ENCODE results near the gene KLF3.
A peak's percentile ranks its signal among the peaks of the same experiment; 100 is the strongest.
"Not testable (repeated sequence)": the region's sequence is repeated elsewhere in the genome, so short reads cannot be mapped to it uniquely, and the experiment has no call there.

The KLF3 gene

DNA sequence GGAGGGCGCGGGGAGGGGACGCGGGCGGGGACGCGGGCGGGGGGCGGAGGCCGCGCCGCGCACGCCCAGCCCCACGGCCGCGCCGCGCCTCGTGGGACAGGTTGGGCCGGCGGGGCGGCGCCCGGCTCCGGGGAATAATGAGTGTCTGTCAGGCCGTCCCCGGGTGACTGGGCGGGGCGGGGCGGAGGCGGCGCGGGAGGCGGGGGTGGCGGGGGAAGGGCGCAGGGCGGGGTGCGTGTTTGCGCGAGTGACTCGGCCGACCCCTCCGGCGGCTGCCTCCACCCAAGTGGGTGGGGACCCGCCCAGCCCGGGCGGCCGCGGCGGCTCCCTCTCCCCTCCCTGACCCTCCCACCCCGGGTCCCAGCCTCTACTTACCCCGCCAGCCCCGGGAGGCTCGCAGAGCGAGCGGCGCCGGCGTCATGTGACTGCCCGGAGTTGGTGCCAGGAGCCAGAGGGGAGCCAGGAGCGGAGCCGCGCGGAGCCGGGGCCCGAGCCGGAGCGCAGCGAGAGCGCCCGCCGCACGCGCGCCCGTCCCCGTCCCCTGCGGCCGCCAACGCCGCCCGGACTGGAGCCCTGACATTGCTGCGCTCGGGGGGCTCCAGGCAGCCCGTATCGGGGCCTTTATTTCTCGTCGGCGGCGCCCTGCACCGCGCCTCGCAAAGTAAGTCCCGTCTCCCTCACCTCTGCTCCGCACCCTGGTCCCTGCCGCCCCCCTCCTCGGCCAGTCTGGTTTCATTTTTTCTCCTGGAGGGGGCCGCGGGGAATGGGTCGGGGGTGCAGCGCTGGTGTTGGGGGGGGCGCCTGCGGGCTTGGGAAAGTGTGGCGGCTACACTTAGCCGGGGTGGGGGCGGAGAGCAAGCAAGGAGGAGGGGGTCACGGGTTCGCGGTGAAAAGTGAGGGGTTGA, at the start of gene KLF3:
TSS of gene KLF3 (plus strand) at position 399 of the 905 bp plus-strand sequence. CDS start 16,427 bp downstream, outside the sequence.
- peak; percentile 97 for DNase-seq

DNA sequence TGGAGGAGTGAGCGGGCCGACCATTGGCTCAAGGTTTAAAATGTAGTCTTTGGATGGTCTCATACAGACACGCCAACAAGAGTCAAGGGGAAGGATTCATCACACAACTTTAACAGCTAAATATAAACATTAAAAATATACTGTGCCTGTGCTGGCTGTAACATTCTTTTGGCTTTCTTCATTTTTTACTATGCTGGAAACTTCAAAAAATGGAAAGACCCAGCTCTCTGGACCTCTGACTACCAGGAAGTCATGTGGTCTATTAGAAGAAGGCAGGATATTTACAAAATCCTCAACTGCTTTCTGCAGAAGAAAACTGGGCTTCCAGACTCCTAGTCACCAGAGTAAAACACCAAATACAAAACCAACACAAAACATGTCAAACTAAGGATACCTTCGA, 49.8 kb upstream of the KLF3 start:
- DNase-seq: no peak

DNA sequence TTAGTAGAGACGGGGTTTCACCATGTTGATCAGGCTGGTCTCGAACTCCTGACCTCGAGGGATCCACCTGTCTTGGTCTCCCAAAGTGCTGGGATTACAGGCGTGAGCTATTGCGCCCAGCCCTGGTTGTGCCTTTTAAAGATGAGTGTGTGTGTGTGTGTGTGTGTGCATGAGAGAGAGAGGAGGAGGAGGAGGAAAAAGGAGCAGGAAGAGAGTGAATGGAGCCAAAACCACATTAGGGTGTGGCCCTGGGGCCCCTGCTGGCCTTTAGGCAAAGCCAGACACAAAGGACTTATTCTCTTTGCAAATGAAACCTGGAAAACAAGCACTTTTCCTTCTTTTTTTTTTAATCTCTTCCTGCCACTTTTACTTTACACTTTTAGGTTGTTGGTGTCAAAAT, 48.2 kb upstream of the KLF3 start:
- no peak for DNase-seq

DNA sequence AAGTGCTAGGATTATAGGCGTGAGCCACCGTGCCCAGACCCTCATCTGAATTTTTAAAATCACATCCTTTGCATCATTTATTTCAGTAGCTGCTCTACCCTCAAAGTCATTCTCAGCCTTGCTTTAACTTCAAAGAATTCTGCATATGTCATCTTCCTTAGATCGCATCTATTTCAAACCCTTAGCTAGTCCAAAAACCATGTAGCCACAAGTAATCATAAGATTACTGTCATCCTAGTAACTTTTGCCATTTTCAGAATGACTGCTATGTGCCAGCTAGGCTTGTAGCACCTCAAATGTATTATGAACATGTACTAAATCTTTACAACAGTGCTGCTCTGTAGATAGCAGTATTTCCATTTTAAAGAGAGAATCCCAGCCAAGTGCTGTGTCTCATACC, 45.5 kb upstream of the KLF3 start:
- no peak for DNase-seq

DNA sequence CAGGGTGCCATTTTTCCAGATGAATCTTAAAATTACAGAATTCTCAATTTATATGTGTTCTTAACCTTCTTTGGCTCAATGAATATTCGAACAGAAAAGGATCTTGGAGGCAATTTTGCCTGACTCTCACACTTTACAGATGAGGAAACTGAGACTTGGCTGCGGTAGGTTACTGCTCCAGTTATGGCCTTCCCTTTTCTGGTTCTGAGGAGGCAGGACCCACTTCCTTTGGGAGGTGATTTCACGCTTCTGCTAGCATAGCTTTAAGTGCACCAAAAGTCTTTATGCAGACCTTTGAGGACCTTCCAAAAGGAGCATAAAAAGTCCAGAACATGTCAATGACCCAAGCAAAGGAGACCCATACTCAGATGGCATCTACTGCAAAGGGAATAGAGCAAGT, 44.7 kb upstream of the KLF3 start:
- no peak for DNase-seq

DNA sequence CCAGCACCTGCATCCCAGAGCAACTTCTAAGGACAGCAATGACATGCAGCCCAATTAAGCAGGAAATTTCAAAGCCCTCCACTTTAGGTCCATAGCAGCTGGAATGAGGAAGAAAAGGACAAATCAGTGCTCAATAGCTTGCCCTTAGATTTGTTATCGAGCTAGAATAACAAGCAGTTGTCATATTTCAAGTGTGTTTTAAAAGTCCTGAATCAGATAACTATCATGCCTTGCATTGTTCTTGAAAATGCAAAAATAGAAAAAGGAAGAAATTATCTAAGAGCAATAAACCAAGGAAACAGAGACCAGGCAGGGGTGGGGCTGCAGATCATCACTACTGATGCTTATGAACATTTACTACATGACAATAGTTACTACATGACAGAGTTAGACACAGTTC, 43.9 kb upstream of the KLF3 start:
- DNase-seq: no peak

DNA sequence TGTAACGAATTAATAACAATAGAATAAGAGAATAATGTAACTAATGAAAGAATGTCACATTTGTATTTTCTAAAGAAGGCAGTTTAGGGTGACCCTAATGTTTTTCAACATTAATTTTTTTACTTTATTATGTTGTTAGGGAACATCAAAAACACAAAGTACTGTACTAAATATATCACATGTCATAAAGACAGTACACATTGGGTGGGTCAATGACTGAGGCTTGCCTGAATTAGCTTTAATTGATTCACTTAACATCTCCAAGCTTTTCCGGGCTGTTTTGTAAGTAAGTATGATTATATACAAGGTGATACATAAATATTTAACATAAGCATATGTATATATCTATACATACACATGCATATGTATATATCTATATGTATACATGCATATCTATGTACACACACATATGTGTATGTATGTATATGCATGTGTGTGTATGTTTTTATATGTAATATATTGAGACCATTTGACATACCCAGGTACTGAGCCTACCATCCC, 43.4 kb upstream of the KLF3 start:
- DNase-seq: no peak

DNA sequence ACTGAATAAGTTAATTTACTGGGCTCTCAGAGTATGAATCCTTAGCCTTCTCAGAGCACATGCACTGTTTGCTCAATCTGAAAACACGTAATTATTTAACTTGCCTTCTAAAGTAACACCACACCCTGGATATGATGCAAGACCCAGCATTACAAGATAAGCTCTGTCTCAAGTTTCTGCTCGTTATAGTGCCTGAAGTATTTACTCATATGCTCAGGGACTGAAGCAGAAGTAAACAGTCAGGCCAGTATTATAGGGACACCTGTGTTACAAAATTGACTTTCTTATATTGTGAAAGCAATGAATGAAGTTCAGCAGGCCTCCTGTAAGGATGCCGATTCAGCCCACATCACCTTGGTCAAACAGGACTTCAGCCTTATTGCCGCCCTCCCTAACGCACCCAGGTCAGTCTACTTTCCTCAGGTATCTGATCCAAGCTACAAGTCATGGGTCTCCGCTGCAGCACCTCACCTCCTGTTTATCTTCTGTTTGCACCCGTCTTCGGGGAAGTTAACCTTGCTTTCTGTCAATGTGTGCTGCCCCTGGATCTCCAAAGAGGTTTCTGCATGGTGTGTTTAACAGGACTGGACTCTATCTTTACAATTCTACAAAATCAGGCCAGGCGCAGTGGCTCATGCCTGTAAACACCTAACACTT, 42.8 kb upstream of the KLF3 start:
- no peak for DNase-seq

DNA sequence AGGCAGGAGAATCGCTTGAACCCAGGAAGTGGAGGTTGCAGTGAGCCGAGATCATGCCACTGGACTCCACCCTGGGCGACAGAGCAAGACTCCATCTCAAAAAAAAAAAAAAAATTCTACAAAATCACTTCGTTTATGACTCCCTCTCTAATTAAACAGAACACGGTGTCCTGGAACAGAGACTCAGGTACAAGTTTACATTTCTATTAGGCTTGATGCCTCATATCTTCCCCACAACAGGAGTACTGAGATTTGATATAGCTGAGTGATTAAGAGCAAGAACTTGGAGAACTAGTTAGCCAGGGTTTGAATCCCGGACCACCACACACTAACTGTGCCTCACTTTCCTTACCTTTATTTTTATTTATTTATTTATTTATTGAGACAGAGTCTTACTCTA, 42.2 kb upstream of the KLF3 start:
- DNase-seq: no peak

DNA sequence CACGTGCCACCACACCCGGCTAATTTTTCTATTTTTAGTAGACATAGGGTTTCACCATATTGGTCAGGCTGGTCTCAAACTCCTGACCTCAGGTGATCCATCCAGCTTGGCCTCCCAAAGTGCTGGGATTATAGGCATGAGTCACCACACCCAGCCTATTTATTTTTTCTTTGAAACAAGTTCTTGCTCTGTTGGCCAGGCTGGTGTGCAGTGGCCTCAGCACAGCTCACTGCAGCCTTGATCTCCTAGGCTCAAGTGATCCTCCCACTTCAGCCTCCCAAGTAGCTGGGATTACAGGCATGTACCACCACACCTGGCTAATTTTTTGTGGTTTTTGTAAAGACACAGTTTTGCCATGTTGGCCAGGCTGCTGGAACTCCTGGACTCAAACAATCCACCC, 41.7 kb upstream of the KLF3 start:
- not testable (repeated sequence) for DNase-seq

DNA sequence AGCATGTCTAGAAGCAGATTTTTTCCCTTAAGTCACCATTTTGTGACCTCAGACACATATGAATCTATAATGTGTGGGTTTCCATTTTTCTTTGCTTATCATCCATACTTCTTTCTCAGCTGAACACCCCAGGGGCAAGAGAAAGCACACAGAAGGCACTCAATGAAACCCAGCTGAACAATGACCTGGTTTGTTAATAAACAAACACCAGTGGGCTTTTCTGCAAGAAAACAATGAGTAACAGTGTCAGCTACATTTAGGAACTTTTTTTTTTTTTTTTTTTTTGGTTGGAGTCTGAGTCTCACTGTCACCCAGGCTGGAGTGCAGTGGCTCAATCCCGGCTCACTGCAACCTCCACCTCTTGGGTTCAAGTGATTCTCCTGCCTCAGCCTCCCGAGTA, 40.7 kb upstream of the KLF3 start:
- DNase-seq: no peak

DNA sequence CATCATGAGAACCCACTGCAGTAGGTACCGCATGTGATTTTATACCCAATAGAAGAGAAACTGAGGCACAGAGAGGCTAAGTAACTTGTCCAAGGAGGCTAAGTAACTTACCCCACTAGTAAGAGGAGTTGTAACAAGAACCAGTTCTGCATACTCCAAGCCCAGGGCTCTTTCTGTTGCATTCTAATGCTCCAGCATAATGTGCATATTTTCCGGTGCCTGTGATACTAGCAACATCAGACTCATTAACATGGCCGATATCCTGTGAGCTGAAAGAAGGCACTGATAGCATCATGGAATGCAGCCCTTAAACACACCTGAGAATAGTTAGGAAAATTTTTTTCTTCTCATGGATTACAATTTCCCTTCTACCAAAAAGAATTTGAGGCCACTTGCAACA, 39.7 kb upstream of the KLF3 start:
- DNase-seq: no peak

DNA sequence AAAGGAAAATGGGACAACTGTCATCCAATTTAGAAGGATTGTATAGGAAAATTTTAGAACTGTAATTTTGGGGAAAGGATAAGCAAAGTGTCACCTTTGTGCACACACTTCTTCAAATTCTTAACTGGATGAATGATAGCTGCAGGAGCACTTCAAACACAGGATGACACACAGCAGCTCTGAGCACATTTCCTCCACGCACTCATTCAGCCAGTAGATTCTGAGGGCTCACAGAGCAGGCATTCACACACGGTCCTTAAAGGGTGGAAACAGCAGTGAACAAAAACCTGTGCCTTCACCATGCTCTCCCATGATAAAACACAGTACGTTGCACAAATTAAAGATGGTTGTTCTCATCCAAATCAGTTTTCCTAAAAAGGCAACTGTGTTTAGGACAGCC, 38.5 kb upstream of the KLF3 start:
- no peak for DNase-seq

DNA sequence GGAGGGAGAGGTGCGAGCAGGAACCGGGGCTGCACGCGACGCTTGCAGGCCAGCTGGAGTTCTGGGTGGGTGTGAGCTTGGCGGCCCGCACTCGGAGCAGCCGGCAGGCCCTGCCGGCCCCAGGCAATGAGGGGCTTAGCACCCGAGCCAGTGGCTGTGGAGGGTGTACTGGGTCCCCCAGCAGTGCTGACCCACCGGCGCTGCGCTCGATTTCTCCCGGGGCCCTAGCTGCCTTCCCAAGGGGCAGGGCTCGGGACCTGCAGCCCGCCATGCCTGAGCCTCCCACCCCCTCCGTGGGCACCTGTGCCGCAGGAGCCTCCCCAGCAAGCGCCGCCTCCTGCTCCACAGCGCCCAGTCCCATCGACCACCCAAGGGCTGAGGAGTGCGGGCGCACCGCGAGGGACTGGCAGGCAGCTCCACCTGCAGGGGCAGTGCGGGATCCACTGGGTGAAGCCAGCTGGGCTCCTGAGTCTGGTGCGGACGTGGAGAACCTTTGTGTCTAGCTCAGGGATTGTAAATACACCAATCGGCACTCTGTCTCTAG, 37.0 kb upstream of the KLF3 start:
- DNase-seq: not testable (repeated sequence)

DNA sequence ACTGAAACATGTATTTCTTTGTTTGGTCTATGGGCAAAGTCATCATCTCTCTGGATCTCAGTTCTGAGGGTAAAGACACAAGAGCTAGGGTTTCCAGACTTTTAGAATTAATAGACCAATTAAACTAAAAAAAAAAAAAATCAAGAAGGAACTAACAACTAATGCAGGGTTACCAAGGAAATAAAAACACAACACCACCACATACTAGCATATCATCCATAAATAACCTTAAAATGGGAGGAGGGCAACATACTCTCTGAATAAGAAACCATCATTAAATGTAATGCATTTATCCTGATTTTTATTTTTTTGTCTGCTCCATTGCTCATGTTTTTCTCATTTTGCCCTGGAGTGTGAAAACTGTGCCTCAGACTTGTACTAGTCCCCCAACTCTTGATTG, 33.5 kb upstream of the KLF3 start:
- DNase-seq: no peak

DNA sequence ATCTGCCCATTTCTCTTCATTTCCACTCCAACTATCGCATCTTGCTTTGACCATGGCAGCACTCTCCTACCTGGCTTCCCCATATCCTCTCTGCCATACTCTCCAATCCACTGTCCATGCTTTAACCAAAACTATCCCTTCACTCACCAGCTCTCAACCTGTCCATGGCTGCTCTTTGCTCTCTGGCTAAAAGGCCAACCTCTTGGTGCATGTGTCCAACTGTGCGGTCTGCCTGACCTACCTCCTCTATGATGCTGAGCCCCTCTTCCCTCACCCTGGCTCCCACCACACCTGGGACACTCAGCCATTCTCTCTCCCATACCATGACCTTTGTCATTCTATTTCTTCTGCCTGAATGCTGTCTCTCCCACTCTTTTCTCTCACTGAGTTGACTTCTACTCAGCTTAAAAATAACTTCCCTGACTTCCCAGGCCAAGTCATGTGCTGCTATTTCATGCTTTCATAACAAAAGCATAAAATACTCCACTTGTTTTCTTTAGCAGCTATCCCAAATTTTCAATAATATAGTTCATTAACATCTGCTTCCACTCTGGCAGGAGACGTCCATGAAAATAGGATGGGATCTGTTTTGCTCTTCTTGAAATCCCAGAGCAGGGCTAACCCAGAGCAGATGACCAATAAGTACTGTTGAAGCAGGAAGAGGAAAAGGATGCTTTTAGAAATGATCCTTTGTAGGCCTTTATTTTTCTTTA, 29.8 kb upstream of the KLF3 start:
- DNase-seq: no peak

DNA sequence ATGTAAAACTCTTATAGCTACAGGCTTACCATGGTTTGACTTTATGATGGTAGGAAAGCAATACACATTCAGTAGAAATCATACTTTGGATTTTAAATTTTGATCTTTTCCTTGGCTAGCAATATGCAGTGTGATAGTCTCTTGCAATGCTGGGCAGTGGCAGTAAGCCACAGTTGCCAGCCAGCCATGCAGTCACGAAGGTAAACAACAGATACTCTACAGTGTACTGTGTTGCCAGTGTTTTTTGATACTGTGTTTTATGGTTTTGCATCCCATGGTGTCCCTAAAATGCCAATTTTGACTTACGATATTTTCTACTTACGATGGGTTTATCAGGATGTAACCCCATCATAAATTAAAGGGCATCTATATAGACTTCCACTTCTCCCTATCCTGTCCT, 24.8 kb upstream of the KLF3 start:
- DNase-seq: no peak

DNA sequence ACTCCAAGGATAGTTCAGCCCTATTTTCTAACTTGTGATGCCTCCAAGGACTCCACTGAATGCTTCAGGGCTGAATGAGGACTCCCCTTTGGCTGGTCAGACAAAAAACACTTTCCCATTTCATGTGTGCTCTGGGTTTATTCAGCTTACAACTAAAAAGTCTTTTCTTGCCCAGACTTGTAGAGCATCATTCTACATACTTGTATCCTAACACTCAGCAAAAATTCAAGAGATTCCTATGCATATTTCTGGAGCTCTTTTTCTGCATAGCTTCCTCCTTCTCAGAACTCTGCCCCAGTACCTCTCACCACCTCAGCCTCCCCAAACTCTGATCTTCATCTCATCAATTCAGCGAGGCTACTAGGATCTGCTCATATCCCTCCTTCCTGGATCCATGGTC, 22.2 kb upstream of the KLF3 start:
- no peak for DNase-seq

DNA sequence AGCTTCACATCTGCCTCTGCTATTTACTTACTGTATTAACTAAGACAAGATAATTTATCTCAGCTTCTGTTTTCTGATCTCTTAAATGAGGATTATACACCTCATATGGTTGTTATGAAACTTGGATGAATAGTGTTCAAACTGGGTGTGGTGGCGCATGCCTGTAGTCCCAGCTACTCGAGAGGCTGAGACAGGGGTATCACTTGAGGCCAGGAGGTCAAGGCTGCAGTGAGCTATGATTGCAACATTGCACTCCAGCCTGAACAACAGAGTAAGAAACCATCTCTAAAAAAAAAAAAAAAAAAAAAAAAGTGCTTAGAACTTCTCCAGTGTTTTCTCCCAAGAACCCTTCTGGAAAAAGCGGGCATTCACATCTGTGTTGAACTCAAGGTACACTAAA, 19.8 kb upstream of the KLF3 start:
- no peak for DNase-seq

DNA sequence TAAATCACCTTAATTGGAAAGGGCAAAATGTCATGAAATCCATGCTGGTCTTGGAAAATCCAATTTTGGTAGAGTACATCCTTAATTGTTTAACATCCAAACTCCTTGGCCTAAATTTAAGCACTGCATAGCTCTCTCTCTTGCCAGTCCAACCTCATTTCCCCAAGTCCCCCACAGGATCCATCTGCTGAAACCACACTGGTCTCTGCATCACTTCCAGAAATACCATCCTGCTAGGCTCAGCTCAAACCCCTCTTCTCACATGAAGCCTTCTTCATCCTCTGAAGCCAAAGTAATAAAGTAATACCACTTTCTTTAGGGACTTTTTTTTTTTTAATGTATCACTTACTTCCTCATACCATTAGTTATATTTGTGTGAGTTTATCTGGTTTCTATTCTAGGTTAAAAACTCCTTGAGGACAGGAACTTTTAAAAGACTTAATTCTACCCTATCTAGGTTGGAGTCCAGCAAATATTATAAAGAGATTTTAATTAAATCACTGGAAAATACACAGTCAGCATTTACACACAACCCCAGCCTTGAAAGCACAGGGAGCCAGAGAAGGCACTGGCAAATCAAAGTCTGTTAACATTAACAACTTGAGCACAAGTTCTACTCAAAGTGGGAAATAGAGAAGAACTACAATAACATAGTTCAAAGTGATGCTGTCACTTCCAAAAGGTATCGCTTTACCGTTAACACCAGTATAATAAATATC, 16.7 kb upstream of the KLF3 start:
- no peak for DNase-seq

DNA sequence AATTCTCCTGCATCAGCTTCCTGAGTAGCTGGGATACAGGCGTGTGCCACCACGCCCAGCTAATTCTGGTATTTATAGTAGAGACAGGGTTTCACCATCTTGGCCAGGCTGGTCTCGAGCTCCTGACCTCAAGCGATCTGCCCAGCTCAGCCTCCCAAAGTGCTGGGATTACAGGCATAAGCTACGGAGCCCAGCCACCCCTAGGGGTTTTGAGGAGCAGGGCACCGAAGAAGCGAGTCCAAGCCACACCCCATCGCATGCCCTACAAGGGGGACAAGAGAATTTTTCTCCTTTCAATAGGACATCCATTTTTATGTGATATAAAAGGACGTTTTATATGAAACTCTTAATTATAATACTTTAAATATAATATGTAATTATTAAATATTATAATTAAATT, 13.9 kb upstream of the KLF3 start:
- no peak for DNase-seq

DNA sequence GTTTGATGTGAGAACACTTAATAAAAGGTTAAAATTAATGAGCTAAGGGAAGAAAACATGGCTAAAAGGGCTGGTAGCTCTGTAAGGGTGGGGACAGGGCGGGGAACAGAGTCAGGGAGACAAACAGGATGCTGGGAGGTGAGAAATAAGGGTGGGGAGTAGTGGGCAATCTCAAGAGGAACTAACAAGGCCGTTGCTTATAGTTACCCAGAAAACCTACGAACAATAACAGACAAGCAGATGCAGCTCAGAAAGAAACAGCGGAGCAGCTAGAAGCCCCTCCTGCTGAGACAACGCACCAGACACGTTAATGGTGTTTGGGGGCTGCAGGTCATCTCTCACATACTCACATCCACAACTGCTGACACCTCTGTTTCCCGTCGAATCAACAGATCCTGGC, 9.7 kb upstream of the KLF3 start:
- DNase-seq: peak; percentile 94

DNA sequence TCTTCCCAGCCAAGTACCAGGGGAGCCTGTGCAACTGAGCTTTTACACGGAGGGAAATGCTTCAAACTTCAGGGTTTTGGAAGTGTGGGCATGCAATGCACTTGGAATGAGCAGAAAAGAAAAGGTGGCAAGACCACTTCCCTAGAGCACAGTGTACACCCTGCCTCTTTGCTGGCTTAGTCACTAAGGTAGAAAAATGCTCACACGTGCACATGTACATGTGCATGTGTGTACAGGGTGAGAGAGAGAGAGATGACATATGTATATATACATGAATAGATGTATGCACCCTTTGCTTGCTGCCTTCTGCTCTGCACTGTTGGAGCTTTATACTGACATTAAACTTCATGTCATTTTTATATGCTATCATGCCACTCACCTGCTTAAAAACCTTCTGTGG, 7.9 kb upstream of the KLF3 start:
- DNase-seq: peak; percentile 38

Data from CD4-positive, alpha-beta T cell treated with Interleukin-4 for 4 hours (primary cell).